KMS-11 (cell line): ENCODE results near the gene ARAP3.

Source experiments
- H2AFZ ChIP-seq: fragments of 200-600 bp; sonication (generic); 2 replicates; pipeline ENCODE4 v1.6.1; 2016; ENCODE audit warnings: antibody characterized with exemption, mixed run types, low read depth
- H3K27ac ChIP-seq: fragments of 200-600 bp; sonication (generic); 2 replicates; pipeline ENCODE4 v1.6.1; 2016; ENCODE audit warnings: mild to moderate bottlenecking, mixed run types
- H3K27me3 ChIP-seq: fragments of 200-600 bp; sonication (generic); 2 replicates; pipeline ENCODE4 v1.6.1; 2017; ENCODE audit warnings: mild to moderate bottlenecking, low read depth, mixed run types, moderate library complexity; ENCODE audit not compliant: insufficient read depth
- H3K36me3 ChIP-seq: fragments of 200-600 bp; sonication (generic); 2 replicates; pipeline ENCODE4 v1.6.1; 2017; ENCODE audit warnings: mild to moderate bottlenecking, mixed run types; ENCODE audit not compliant: insufficient read depth
- H3K4me1 ChIP-seq: fragments of 200-600 bp; sonication (generic); 2 replicates; pipeline ENCODE4 v1.6.1; 2016; ENCODE audit warnings: mild to moderate bottlenecking, low read depth, mixed run types; ENCODE audit not compliant: poor library complexity, severe bottlenecking
- H3K4me2 ChIP-seq: fragments of 200-600 bp; sonication (generic); 2 replicates; pipeline ENCODE4 v1.7.0; 2016; ENCODE audit warnings: mild to moderate bottlenecking, mixed run types
- H3K4me3 ChIP-seq: fragments of 200-600 bp; sonication (generic); IDR thresholded peaks from 2 replicates; pipeline ENCODE4 v1.6.1; 2017; ENCODE audit warnings: low read depth, low read length, mixed read lengths; ENCODE audit not compliant: insufficient read depth
- H3K79me2 ChIP-seq: fragments of 200-600 bp; sonication (generic); 2 replicates; pipeline ENCODE4 v1.6.1; 2016; ENCODE audit warnings: low read depth, mixed run types; ENCODE audit not compliant: insufficient read depth
- H3K9ac ChIP-seq: fragments of 200-600 bp; sonication (generic); 2 replicates; pipeline ENCODE4 v1.6.1; 2016; ENCODE audit warnings: mild to moderate bottlenecking, mixed run types
- H4K20me1 ChIP-seq: fragments of 200-600 bp; sonication (generic); 2 replicates; pipeline ENCODE4 v1.6.1; 2016; ENCODE audit warnings: mild to moderate bottlenecking, mixed run types; ENCODE audit not compliant: insufficient read depth
- CTCF ChIP-seq: fragments of 200-600 bp; sonication (generic); conservative IDR thresholded peaks from 2 replicates; pipeline ENCODE4 v1.6.1; 2017; ENCODE audit warnings: low read depth, mild to moderate bottlenecking, antibody characterized with exemption, low read length, moderate library complexity, mixed read lengths

Gene ARAP3

GRCh38 chr5:141657937-141658545, 24.0 kb downstream of the ARAP3 start:
- Histone ChIP-seq H3K9ac (no peak overlapping the region), H2AFZ (no peak overlapping the region), H3K4me1 (no peaks in the 10 kb centered on the region), H3K79me2 (no peaks in the 10 kb centered on the region), H3K4me2 (no peak overlapping the region), H3K27me3 (no peaks in the 10 kb centered on the region; the same call in 1 of the 2 replicates), H4K20me1 (no peaks in the 10 kb centered on the region), H3K27ac (no peak overlapping the region), H3K36me3 (no peaks in the 10 kb centered on the region), H3K4me3 (no peak overlapping the region)
- no peak for TF ChIP-seq CTCF

- Histone ChIP-seq H3K4me3 (no peak overlapping the region), H3K36me3 (no peaks in the 10 kb centered on the region), H3K4me2 (no peak overlapping the region), H3K27me3 (no peaks in the 10 kb centered on the region; the same call in 1 of the 2 replicates), H3K9ac (no peak overlapping the region), H3K79me2 (no peaks in the 10 kb centered on the region), H4K20me1 (no peaks in the 10 kb centered on the region), H3K27ac (no peak overlapping the region), H3K4me1 (no peaks in the 10 kb centered on the region), H2AFZ (no peak overlapping the region)
- no peak for TF ChIP-seq CTCF
Observed at GRCh38 chr5:141657404-141657803, 24.6 kb downstream of the ARAP3 start.

GRCh38 chr5:141656396-141656795, 25.6 kb downstream of the ARAP3 start:
- Histone ChIP-seq H3K36me3 (no peaks in the 10 kb centered on the region), H3K4me3 (no peak overlapping the region), H3K4me1 (peaks cover 4% of the 10 kb centered on the region), H3K4me2 (no peak overlapping the region), H3K27ac (no peak overlapping the region), H4K20me1 (no peaks in the 10 kb centered on the region), H3K79me2 (no peaks in the 10 kb centered on the region), H2AFZ (no peak overlapping the region), H3K9ac (no peak overlapping the region), H3K27me3 (no peaks in the 10 kb centered on the region; the same call in 1 of the 2 replicates)
- no peak for TF ChIP-seq CTCF

GRCh38 chr5:141655020-141655419, 27.0 kb downstream of the ARAP3 start:
- TF ChIP-seq CTCF, result no peak
- no peaks in the 10 kb centered on the region; the same call in 1 of the 2 replicates for H3K27me3 ChIP-seq
- no peaks in the 10 kb centered on the region for H4K20me1 ChIP-seq
- H2AFZ ChIP-seq, result no peak overlapping the region
- peaks cover 4% of the 10 kb centered on the region for H3K4me1 ChIP-seq
- H3K36me3 ChIP-seq, result no peaks in the 10 kb centered on the region
- H3K27ac ChIP-seq, result no peak overlapping the region
- no peaks in the 10 kb centered on the region for H3K79me2 ChIP-seq
- no peak overlapping the region for H3K4me3 ChIP-seq
- H3K4me2 ChIP-seq, result no peak overlapping the region
- no peak overlapping the region for H3K9ac ChIP-seq
